ENCODE results near the gene TNNI3.
"Not testable (repeated sequence)": the region's sequence is repeated elsewhere in the genome, so short reads cannot be mapped to it uniquely, and the experiment has no call there.

TNNI3 gene

GRCh38 chr19:55157064-55157908, at the start of gene TNNI3:
TNNI3 (minus strand) TSS chr19:55157732; CDS start chr19:55157589, 143 bp downstream.
- H3K27me3 Mint-ChIP-seq = peaks cover 75% of the 10 kb centered on the region
- peak within 1 kb of the TSS; percentile 1 for H3K27ac Mint-ChIP-seq
- H3K4me1 Mint-ChIP-seq (ENCODE audit: low read depth) = peaks cover 26% of the 10 kb centered on the region
- H3K9me3 Mint-ChIP-seq = peaks cover 2% of the 10 kb centered on the region
- H3K4me3 Mint-ChIP-seq = peak within 1 kb of the TSS; percentile 21
- intact Hi-C loops (cut with micrococcal nuclease) = no loop called here
- no peaks in the 10 kb centered on the region for H3K36me3 Mint-ChIP-seq (ENCODE audit: low read depth)

- no peaks in the 10 kb centered on the region for H3K9me3 Mint-ChIP-seq
- peaks cover 31% of the 10 kb centered on the region for H3K27me3 Mint-ChIP-seq
- H3K4me1 Mint-ChIP-seq (ENCODE audit: low read depth) = peaks cover 29% of the 10 kb centered on the region
- peak overlapping the region; percentile 60 for H3K4me3 Mint-ChIP-seq
- no peaks in the 10 kb centered on the region for H3K36me3 Mint-ChIP-seq (ENCODE audit: low read depth)
- H3K27ac Mint-ChIP-seq = peak overlapping the region; percentile 77
- intact Hi-C loops (cut with micrococcal nuclease) = no loop called here
Observed at GRCh38 chr19:55206664-55207500, 49.4 kb upstream of the TNNI3 start.

GRCh38 chr19:55202199-55202598, 44.7 kb upstream of the TNNI3 start:
- H3K9me3 Mint-ChIP-seq; H3K27ac Mint-ChIP-seq; H3K4me3 Mint-ChIP-seq; intact Hi-C loops (cut with micrococcal nuclease); H3K36me3 Mint-ChIP-seq (ENCODE audit: low read depth): not testable (repeated sequence)
- Mint-ChIP-seq H3K4me1 (ENCODE audit: low read depth) (peaks cover 13% of the 10 kb centered on the region), H3K27me3 (peaks cover 42% of the 10 kb centered on the region)

- Mint-ChIP-seq H3K27ac (no peak overlapping the region), H3K4me3 (no peak overlapping the region), H3K27me3 (peaks cover 35% of the 10 kb centered on the region), H3K36me3 (ENCODE audit: low read depth) (no peaks in the 10 kb centered on the region), H3K9me3 (no peaks in the 10 kb centered on the region), H3K4me1 (ENCODE audit: low read depth) (peaks cover 5% of the 10 kb centered on the region)
- intact Hi-C loops (cut with micrococcal nuclease) = no loop called here
Observed at GRCh38 chr19:55199620-55200204, 42.2 kb upstream of the TNNI3 start.

- Mint-ChIP-seq H3K4me3 (no peak overlapping the region), H3K9me3 (no peaks in the 10 kb centered on the region), H3K4me1 (ENCODE audit: low read depth) (peaks cover 8% of the 10 kb centered on the region), H3K27me3 (peaks cover 31% of the 10 kb centered on the region), H3K27ac (no peak overlapping the region), H3K36me3 (ENCODE audit: low read depth) (no peaks in the 10 kb centered on the region)
- intact Hi-C loops (cut with micrococcal nuclease) = no loop called here
Observed at GRCh38 chr19:55198651-55199050, 41.1 kb upstream of the TNNI3 start.

- no peak overlapping the region for H3K4me3 Mint-ChIP-seq
- intact Hi-C loops (cut with micrococcal nuclease) = no loop called here
Observed at GRCh38 chr19:55197528-55197927, 40.0 kb upstream of the TNNI3 start.

GRCh38 chr19:55196803-55197202, 39.3 kb upstream of the TNNI3 start:
- Mint-ChIP-seq H3K27me3 (peaks cover 38% of the 10 kb centered on the region), H3K4me1 (ENCODE audit: low read depth) (peaks cover 8% of the 10 kb centered on the region), H3K36me3 (ENCODE audit: low read depth) (no peaks in the 10 kb centered on the region), H3K4me3 (no peak overlapping the region), H3K9me3 (no peaks in the 10 kb centered on the region), H3K27ac (no peak overlapping the region)
- intact Hi-C loops (cut with micrococcal nuclease) = no loop called here

More at GRCh38 chr19:55197528-55197927, 40.0 kb upstream of the TNNI3 start:
- H3K4me1 Mint-ChIP-seq (ENCODE audit: low read depth) = peaks cover 13% of the 10 kb centered on the region
- no peaks in the 10 kb centered on the region for H3K36me3 Mint-ChIP-seq (ENCODE audit: low read depth)
- peaks cover 37% of the 10 kb centered on the region for H3K27me3 Mint-ChIP-seq
- no peaks in the 10 kb centered on the region for H3K9me3 Mint-ChIP-seq
- H3K27ac Mint-ChIP-seq = no peak overlapping the region

- Mint-ChIP-seq H3K9me3 (no peaks in the 10 kb centered on the region), H3K4me3 (no peak overlapping the region), H3K27me3 (peaks cover 41% of the 10 kb centered on the region), H3K36me3 (ENCODE audit: low read depth) (no peaks in the 10 kb centered on the region), H3K4me1 (ENCODE audit: low read depth) (peaks cover 20% of the 10 kb centered on the region), H3K27ac (no peak overlapping the region)
- intact Hi-C loops (cut with micrococcal nuclease) = no loop called here
Observed at GRCh38 chr19:55193481-55193880, 35.9 kb upstream of the TNNI3 start.

- Mint-ChIP-seq H3K36me3 (ENCODE audit: low read depth) (no peaks in the 10 kb centered on the region), H3K4me1 (ENCODE audit: low read depth) (peaks cover 23% of the 10 kb centered on the region), H3K4me3 (no peak overlapping the region), H3K27ac (no peak overlapping the region), H3K27me3 (peaks cover 54% of the 10 kb centered on the region), H3K9me3 (no peaks in the 10 kb centered on the region)
- intact Hi-C loops (cut with micrococcal nuclease) = no loop called here
Observed at GRCh38 chr19:55189403-55189835, 31.9 kb upstream of the TNNI3 start.

- H3K27me3 Mint-ChIP-seq = peaks cover 54% of the 10 kb centered on the region
- intact Hi-C loops (cut with micrococcal nuclease) = no loop called here
- peaks cover 20% of the 10 kb centered on the region for H3K4me1 Mint-ChIP-seq (ENCODE audit: low read depth)
- no peak overlapping the region for H3K27ac Mint-ChIP-seq
- no peaks in the 10 kb centered on the region for H3K36me3 Mint-ChIP-seq (ENCODE audit: low read depth)
- no peaks in the 10 kb centered on the region for H3K9me3 Mint-ChIP-seq
- no peak overlapping the region for H3K4me3 Mint-ChIP-seq
Observed at GRCh38 chr19:55188625-55189024, 31.1 kb upstream of the TNNI3 start.

- Mint-ChIP-seq H3K36me3 (ENCODE audit: low read depth) (no peaks in the 10 kb centered on the region), H3K27me3 (peaks cover 47% of the 10 kb centered on the region), H3K9me3 (no peaks in the 10 kb centered on the region), H3K4me3 (no peak overlapping the region), H3K4me1 (ENCODE audit: low read depth) (peaks cover 15% of the 10 kb centered on the region), H3K27ac (no peak overlapping the region)
- intact Hi-C loops (cut with micrococcal nuclease) = no loop called here
Observed at GRCh38 chr19:55186080-55186479, 28.5 kb upstream of the TNNI3 start.

GRCh38 chr19:55181740-55182139, 24.2 kb upstream of the TNNI3 start:
- Mint-ChIP-seq H3K9me3 (no peaks in the 10 kb centered on the region), H3K36me3 (ENCODE audit: low read depth) (no peaks in the 10 kb centered on the region), H3K4me3 (no peak overlapping the region), H3K4me1 (ENCODE audit: low read depth) (peaks cover 21% of the 10 kb centered on the region), H3K27ac (no peak overlapping the region), H3K27me3 (peaks cover 77% of the 10 kb centered on the region)
- intact Hi-C loops (cut with micrococcal nuclease) = no loop called here

GRCh38 chr19:55179606-55180484, 22.3 kb upstream of the TNNI3 start, which contains the start of gene SYT5:
SYT5 (minus strand) TSS chr19:55180289; CDS start chr19:55179041, 1,248 bp downstream.
- H3K9me3 Mint-ChIP-seq = no peaks in the 10 kb centered on the region
- intact Hi-C loops (cut with micrococcal nuclease) = no loop called here
- no peak within 1 kb of the TSS for H3K27ac Mint-ChIP-seq
- H3K4me3 Mint-ChIP-seq = peak within 1 kb of the TSS; percentile 59
- H3K36me3 Mint-ChIP-seq (ENCODE audit: low read depth) = no peaks in the 10 kb centered on the region
- peaks cover 25% of the 10 kb centered on the region for H3K4me1 Mint-ChIP-seq (ENCODE audit: low read depth)
- H3K27me3 Mint-ChIP-seq = peaks cover 87% of the 10 kb centered on the region

All from dendritic cell treated with granulocyte-macrophage colony-stimulating factor and Interleukin-4, amounts not matched to agents 40 ng/mL and 50 ng/mL, for 4 days (primary cell).